ENCODE measurements around the gene GBP4.

Gene GBP4

DNA sequence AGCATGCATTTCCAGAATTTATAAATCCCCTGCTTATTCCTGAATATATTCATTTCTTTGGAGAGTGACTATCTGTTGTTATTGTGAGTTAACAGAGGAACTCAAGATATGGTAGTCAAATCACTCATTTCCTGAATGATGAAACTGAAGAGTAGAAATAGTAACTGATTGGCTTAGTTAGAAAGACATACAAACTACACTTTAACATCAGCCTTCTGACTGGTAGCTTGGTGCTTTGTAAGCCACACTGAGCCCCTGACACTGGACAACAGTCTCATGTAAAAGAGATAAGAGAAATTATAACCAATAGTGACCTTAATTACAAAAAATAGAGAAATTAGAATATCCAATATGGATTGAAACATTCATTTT, 27.7 kb downstream of the GBP4 start:
- no peak for DNase-seq (ENCODE audit: low spot score)

DNA sequence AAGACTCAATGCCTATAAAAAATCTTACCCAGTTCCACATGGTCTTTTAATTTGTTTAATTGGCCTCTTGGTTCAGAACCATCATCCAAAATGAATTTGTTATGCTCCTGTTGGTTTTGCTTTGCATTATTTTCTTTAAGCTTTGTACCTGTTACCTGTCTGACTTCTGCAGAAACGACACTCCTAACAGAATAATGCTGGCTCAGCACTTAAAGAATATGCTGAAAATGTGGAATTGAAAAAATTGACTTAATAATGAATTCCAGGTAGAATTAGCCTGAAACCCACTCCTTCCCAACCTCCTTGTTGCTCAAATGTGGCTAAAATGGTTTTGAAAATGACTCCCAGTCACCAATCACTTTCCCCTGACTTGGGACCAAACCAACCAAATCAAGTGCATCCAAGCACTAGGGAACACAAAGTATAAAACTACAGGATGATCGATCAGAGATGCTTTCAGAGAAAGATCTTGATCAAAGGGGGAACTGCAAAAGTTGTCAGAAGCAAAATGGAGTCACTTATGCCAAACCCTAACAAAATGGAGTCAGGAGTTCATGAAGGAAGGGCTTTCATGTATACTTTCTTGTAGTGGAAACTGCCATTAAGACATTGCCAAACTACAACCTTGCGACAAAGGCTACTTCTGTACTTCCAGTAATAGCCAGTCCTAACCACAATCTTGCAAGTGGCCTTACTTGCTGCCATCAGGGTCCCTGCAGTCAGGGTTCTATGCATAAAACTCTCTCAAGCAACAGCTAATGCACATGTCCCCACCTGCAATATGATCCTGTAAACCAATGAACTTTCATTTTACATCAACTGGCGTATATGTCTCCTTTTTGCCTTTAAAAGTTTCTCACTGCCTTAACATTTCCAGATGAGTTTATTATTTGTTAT, 28.3 kb downstream of the GBP4 start:
- no peak for DNase-seq (ENCODE audit: low spot score)

DNA sequence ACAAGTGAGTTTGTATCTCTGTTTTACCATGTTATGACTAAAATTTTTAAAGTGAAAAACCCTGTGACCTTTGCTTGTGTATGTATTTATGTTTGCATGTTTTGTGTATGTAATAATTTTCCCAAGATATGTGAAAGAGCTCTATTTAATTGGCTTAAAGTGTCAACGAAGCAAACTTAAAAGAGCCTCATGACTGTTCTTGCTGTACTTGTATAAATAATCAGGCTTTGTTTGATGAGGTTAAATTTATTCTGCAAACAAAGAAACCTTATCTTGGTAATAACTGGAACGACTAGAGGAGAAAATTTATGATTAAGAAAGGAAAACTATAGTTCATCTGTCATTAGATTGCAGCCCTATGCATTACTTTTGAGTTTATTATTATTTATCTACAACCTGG, 29.6 kb downstream of the GBP4 start:
- DNase-seq (ENCODE audit: low spot score), result no peak

DNA sequence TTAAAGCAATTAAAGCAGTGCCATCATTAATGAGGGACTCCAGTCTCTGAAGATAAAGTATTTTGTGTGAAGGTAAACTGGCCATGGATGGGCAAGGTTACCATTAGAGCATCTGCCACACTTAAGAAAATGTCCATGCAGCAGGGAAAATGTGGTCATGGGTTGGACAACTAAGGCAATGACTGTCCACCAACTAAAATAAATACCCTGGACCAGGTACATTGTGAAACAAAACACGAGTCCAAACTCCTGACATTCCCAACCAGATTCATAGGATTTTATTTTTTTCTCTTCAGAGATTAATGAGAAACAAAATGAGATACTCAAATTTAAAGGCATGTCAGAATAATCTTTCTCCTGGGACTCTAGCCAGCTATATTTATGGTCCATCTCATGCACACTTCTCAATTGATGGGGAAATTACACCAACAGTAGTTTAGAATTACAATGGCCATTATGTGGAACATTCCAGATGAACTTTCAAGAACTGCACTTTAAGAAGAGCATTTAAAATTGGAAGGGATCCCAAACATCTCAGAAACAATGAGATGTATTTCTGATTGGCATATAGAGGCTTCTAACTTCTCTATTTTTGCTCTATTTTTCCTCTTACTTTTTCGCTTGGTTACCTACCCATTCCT, 31.0 kb downstream of the GBP4 start:
- DNase-seq (ENCODE audit: low spot score), result no peak

DNA sequence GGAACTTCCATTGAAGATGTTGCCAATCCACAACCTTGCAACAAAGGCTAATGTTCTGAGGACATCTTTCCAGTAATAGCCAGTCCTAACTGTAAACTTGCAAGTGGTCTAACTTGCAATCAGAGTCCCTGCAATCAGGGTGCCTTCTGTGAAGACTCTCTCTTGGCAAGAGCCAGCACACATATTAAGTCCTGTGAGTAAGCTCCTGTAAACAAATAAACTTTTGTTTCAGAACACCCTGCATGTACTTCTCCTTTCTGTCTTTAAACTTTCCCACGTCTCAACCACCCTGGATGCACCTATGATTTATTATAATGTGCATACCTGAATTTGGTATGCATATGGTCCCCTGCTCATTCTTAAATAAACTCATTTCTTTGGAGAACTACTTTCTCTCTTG, 32.0 kb downstream of the GBP4 start:
- DNase-seq (ENCODE audit: low spot score), result no peak

DNA sequence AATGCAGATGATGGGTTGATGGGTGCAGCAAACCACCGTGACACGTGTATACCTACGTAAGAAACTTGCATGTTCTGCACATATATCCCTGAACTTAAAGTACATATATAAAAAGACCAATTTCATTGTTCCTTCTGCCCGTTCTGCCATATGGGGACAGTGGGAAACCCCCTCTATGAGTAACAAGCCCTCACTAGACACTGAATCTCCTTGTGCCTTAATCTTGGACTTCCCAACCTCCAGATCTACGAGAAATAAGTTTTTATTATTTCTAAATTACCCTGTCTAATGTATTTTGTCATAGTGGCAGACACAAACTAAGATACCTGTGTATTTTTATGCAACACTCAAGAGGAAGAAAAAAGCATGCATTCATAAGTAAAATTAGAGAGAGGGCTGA, 32.9 kb downstream of the GBP4 start:
- DNase-seq (ENCODE audit: low spot score), result no peak

- DNase-seq (ENCODE audit: low spot score), result no peak
Observed at GRCh38 chr1:89151047-89151446, 47.7 kb downstream of the GBP4 start.

DNA sequence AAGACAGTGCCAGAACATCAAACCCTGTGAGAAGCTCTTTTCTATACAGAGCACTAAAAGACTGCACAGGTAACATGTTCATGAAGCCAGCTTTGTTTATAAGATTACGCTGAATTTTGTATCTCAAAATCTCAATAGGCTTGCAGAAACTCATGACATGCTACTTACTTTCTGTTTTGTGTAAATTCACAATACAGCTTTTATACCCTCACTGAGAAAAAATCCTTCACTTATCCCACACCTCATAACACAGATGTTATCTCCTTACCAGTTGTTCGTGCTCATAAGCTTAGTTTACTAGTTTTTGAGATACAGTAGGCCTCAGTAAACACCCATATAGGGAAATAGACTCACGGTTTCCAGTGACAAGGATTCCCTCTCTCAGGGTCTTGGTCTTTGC, 48.8 kb downstream of the GBP4 start:
- no peak for DNase-seq (ENCODE audit: low spot score)

- DNase-seq (ENCODE audit: low spot score), result no peak
Observed at GRCh38 chr1:89149229-89149628, 49.5 kb downstream of the GBP4 start.

- no peak for DNase-seq (ENCODE audit: low spot score)
Observed at GRCh38 chr1:89147678-89148658, 50.8 kb downstream of the GBP4 start.

DNA sequence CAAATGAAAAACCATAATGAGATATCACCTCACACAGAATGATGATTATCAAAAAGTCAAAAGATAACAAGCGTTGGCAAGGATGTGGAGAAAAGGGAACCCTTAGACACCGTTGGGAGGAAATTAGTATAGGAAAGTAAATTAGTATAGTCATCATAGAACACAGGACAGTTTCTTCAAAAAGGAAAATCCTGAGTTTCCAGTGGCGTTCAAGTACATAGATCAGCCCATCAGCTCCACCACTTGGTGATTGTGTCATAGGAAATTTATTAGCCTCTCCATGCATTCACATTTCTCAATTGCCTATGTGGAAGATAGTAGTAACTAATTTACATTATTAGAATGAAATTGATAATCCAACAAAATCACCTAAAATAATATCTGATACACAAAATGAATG, 52.0 kb downstream of the GBP4 start:
- DNase-seq (ENCODE audit: low spot score), result no peak

DNA sequence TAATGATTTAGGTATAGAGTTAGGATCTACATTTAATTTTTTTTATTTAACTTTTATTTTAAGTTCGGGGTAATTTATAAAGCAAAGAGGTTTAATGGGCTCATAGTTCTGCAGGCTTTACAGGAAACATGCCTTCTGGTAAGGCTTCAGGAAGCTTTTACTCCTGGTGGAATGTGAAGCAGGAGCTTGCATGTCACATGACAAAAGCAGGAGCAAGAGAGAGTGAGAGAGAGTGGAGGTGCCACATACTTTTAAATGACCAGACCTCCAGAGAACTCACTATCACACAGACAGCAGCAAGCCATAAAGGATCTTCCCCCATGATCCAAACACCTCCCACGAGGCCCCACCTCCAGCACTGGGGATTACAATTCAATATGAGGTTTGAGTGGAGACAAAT, 55.3 kb downstream of the GBP4 start:
- DNase-seq (ENCODE audit: low spot score), result no peak

GRCh38 chr1:89142160-89142559, 56.6 kb downstream of the GBP4 start:
- DNase-seq (ENCODE audit: low spot score), result no peak

DNA sequence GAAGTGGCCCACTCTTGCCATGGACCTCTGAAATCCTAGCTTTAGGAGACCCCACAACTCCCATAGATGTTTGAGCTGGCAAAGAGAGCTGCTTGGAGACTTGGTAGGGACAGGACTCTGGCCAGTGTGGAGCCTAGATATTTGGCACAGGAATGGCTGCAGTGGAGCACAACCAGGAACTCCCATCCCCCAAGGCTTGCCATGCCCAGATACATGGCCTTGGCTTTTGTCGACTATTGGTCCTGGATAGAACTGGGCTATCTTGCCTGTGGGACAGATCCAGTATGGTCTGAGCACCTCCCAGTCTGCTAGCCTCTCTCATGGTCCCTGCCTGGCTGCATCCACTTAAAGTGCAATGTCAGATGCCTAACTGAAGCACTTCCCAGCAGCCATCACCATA, 65.0 kb downstream of the GBP4 start:
- DNase-seq (ENCODE audit: low spot score), result no peak

Data from putamen (tissue), 1 donor.